Suprapubic skin (tissue), 4 donors: ENCODE data around the gene RGS6.

Experiments used
- EP300 ChIP-seq: sonication (generic); formaldehyde crosslinking; IDR thresholded peaks from one replicate; pipeline ENCODE4 v1.6.1; 2017; ENCODE audit warnings: antibody characterized with exemption
- POLR2A ChIP-seq, 2 donors: fragments of 450-650 bp; IDR thresholded peaks; one replicate each; pipeline ENCODE4 v1.6.1; 2017; ENCODE audit warnings: antibody characterized with exemption in 2 of 2, mild to moderate bottlenecking in 2 of 2, moderate library complexity in 2 of 2
- POLR2AphosphoS5 ChIP-seq, 3 donors: sonication (generic); formaldehyde crosslinking; IDR thresholded peaks; one replicate each; pipeline ENCODE4 v1.6.1; 2017; ENCODE audit warnings: antibody characterized with exemption in 3 of 3
- TF ChIP-seq, protein P1 (sequence below), 2 donors: fragments of 200-600 bp in 1 of 2; fragments of 450-650 bp in 1 of 2; sonication (generic) in 1 of 2; IDR thresholded peaks; one replicate each; pipeline ENCODE4 v1.5.1; 2016 to 2019; ENCODE audit warnings: antibody characterized with exemption in 2 of 2, mild to moderate bottlenecking in 1 of 2, moderate library complexity in 1 of 2

- TF ChIP-seq, protein P1, sequence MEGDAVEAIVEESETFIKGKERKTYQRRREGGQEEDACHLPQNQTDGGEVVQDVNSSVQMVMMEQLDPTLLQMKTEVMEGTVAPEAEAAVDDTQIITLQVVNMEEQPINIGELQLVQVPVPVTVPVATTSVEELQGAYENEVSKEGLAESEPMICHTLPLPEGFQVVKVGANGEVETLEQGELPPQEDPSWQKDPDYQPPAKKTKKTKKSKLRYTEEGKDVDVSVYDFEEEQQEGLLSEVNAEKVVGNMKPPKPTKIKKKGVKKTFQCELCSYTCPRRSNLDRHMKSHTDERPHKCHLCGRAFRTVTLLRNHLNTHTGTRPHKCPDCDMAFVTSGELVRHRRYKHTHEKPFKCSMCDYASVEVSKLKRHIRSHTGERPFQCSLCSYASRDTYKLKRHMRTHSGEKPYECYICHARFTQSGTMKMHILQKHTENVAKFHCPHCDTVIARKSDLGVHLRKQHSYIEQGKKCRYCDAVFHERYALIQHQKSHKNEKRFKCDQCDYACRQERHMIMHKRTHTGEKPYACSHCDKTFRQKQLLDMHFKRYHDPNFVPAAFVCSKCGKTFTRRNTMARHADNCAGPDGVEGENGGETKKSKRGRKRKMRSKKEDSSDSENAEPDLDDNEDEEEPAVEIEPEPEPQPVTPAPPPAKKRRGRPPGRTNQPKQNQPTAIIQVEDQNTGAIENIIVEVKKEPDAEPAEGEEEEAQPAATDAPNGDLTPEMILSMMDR (IDR thresholded peaks at IDR 0.05) = no peak
- no peak for TF ChIP-seq POLR2A (IDR thresholded peaks at IDR 0.05)
- no peak for TF ChIP-seq EP300
- no peak for TF ChIP-seq POLR2AphosphoS5 (IDR thresholded peaks at IDR 0.05)
Observed at GRCh38 chr14:72128629-72129028, 196.4 kb downstream of the RGS6 start.
